Thoracic aorta (tissue), 2 donors: ENCODE data around the gene C15orf39. TPM values are rescaled to one million over a fixed set of nuclear protein-coding genes. Genes with fewer than 3 reads are reported as not detected.
"Not testable (repeated sequence)": the region's sequence is repeated elsewhere in the genome, so short reads cannot be mapped to it uniquely, and the experiment has no call there.

ENCODE experiments used
- ATAC-seq: fragments of 150-250 bp; one replicate; pipeline ENCODE4 v1.8.0; 2017; ENCODE audit warnings: low read depth; ENCODE audit not compliant: insufficient number of reproducible peaks, low FRiP score
- DNase-seq: peaks from one replicate; pipeline ENCODE4 v3.0.0-alpha.2; 2020; ENCODE audit warnings: low spot score
- H3K27ac ChIP-seq, 2 donors: fragments of 200-600 bp; sonication (generic); 1 replicate in 1 of 2; 2 replicates in 1 of 2; pipeline ENCODE4 v1.5.1; 2016; ENCODE audit warnings: mild to moderate bottlenecking in 2 of 2, moderate library complexity in 2 of 2
- H3K27me3 ChIP-seq: fragments of 200-600 bp; sonication (generic); replicated peaks from 2 replicates; pipeline ENCODE4 v1.6.0; 2016; ENCODE audit warnings: mild to moderate bottlenecking; ENCODE audit not compliant: insufficient read depth
- H3K36me3 ChIP-seq: fragments of 200-600 bp; sonication (generic); one replicate; pipeline ENCODE4 v1.5.1; 2016
- H3K4me1 ChIP-seq, 2 donors: fragments of 200-600 bp; sonication (generic); 1 replicate in 1 of 2; 2 replicates in 1 of 2; pipeline versions ENCODE4 v1.5.1 to v1.6.0; 2016; ENCODE audit warnings: low read depth in 2 of 2, mild to moderate bottlenecking in 1 of 2; ENCODE audit not compliant: control insufficient read depth in 1 of 2
- H3K4me3 ChIP-seq: fragments of 200-600 bp; sonication (generic); 2 replicates; pipeline ENCODE4 v1.5.1; 2016; ENCODE audit warnings: mild to moderate bottlenecking
- H3K9me3 ChIP-seq: fragments of 200-600 bp; sonication (generic); 2 replicates; pipeline ENCODE4 v1.5.1; 2016
- CTCF ChIP-seq: fragments of 200-600 bp; sonication (generic); IDR thresholded peaks from one replicate; pipeline ENCODE4 v1.5.1; 2019; ENCODE audit warnings: antibody characterized with exemption
- total RNA-seq, 2 donors: library from RNA; depleted of rRNA; stranded (reverse); fragments of >200 nt; gene quantifications; one replicate each; pipeline versions ENCODE4 v1.1.0 to v1.2.3, GENCODE V29; 2016

The C15orf39 gene
- total RNA-seq, 2 donors from 2014 or later: 22.7 to 45.2 TPM

DNA sequence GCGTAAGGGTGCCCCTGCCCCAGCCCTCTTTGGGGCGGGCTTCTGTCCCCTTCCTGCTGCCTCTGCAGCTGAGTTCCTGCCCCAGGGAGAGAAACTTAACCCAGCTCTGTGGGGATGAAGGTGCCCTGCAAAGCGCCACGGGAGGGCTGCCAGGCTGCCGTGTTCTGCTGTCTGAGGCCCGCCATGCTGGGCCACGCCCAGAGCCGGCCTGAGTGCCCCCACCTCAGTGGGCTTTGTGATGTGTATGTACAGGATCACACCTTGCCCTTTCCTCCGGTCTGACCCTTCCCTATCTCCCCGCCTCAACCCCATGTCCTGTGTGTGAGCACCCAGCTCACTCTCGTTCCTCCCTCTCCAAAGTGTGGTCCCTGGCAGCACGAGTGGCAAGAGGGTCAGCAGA lies 22.6 kb downstream of the C15orf39 start:
- no peaks in the 10 kb centered on the region for H3K9me3 ChIP-seq
- ATAC-seq (no peak), DNase-seq (no peak)
- H3K27ac ChIP-seq: no peak overlapping the region
- no peaks in the 10 kb centered on the region for H3K27me3 ChIP-seq
- H3K4me1 ChIP-seq: no peaks in the 10 kb centered on the region
- TF ChIP-seq CTCF: no peak
- H3K36me3 ChIP-seq: no peaks in the 10 kb centered on the region
- H3K4me3 ChIP-seq: no peak overlapping the region

DNA sequence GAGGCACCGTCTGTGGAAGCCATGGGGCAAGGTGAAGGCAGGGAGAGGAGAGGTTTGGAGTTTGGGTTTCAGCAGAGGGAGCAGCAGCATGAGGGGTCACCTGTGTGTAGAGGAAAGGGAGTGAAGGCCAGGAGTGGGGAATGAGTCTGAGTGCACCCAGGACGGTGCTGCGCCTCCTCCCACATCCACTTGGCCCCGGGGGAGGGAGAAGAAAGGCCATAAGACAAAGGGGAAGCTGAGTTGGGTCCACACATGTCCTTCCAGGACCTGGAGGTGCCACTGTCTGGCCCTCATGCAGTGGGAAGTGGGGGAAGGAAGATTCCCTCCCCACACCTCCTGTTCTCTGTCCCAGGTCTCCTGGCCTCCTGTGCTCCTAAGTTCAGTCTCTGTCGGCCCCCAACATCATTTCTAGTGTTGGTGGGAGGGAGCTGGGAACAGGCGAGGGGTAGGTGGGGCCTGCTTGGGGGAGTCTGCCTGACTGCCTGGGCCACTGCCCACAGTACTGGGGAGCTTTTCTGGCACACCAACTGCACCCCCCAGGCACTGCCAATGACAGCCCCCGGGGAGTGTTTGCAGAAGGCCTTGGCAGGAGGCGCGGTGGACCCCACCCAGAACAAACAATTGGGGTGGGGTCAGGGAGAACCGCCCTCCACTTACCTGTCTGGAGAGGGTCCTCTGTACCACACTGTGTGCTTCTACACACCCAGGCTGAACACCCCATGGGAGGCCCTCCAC lies 23.6 kb downstream of the C15orf39 start:
- H3K27ac ChIP-seq, H3K9me3 ChIP-seq, DNase-seq, ATAC-seq, H3K27me3 ChIP-seq, H3K4me3 ChIP-seq, H3K36me3 ChIP-seq, H3K4me1 ChIP-seq: not testable (repeated sequence)

DNA sequence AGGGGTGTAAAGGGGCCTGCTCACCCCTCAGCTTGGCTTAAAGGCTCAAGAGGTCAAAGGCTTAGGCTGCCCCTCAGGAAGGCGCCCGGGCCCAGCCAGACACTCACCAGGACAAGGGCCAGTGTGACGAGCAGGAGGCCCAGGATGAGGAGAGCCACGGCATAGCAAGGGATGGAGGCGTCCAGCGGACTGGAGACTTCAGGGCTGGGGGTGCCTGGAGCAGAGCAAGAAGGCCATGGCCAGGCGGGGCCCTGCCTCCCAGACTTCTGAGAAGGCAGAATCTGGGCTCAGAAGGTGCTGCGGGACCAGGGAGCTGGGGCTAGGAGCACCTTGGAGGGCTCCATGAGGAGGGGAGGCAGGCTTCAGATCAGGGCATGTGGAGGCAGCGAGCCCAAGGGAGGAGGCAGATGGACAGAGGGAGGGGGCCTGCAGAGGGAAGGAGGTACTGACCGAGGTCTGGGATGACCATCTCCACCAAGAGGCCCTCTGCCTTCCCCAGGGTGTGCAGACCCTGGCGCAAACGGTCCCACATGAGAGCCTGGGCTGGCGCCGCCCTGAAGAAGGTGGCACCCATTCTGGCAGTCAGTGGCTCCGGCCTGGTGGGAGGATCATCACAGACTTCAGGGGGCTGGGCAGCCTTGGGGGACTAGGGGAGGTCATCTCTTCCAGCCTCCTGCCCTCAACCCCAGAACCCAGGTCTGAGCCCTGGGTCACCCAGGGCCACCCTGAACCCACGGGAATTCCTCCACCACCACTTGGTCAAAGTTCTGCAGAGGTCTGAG lies 24.5 kb downstream of the C15orf39 start:
- H3K9me3 ChIP-seq: no peaks in the 10 kb centered on the region
- H3K36me3 ChIP-seq: no peaks in the 10 kb centered on the region
- no peak overlapping the region for H3K4me3 ChIP-seq
- TF ChIP-seq CTCF: no peak
- no peaks in the 10 kb centered on the region for H3K27me3 ChIP-seq
- H3K27ac ChIP-seq: no peak overlapping the region
- DNase-seq (no peak), ATAC-seq (no peak)
- H3K4me1 ChIP-seq: no peaks in the 10 kb centered on the region

- not testable (repeated sequence) for DNase-seq, ATAC-seq, H3K27me3 ChIP-seq, H3K4me1 ChIP-seq, H3K27ac ChIP-seq, H3K36me3 ChIP-seq, H3K4me3 ChIP-seq, H3K9me3 ChIP-seq
Measured at GRCh38 chr15:75227112-75227511, 25.4 kb downstream of the C15orf39 start.

DNA sequence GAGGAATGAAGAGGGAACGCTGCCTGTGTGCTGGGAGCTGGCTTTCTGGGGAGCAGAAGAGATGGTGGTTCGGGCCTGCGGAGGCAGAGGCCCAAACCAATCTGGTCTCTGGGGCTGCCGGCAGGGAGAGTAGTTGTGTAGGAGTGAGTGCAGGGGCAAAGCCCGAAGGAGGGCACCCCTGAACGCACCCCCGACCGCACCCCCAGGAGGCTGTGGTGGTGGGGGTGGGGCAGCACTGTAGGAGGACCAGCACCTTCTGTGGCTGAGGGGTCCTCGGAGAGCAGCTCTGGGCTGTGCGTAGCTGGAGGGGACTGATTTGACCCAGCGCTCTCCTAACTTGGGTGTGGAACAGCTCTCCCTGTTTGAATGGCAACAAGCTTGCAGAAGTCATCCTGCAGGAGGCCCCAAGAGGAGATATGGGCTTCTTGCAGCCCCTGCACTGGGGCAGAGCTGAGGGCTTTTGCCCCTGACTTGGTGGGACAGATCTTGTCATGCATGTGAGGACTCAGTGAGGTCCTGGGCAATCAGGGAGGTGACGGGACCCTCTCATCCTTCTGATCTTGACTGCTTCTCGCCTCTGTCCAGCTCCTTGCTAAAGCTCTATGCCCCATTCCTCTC lies 26.1 kb downstream of the C15orf39 start:
- H3K4me3 ChIP-seq: no peak overlapping the region
- TF ChIP-seq CTCF: no peak
- H3K9me3 ChIP-seq: no peaks in the 10 kb centered on the region
- no peaks in the 10 kb centered on the region for H3K36me3 ChIP-seq
- DNase-seq (no peak), ATAC-seq (no peak)
- no peaks in the 10 kb centered on the region for H3K4me1 ChIP-seq
- H3K27me3 ChIP-seq: no peaks in the 10 kb centered on the region
- no peak overlapping the region for H3K27ac ChIP-seq

GRCh38 chr15:75228787-75229186 lies 27.1 kb downstream of the C15orf39 start:
- ATAC-seq (no peak), DNase-seq (no peak)
- Histone ChIP-seq H3K27ac (no peak overlapping the region), H3K4me1 (no peaks in the 10 kb centered on the region), H3K4me3 (no peak overlapping the region), H3K9me3 (no peaks in the 10 kb centered on the region), H3K36me3 (no peaks in the 10 kb centered on the region), H3K27me3 (no peaks in the 10 kb centered on the region)
- TF ChIP-seq CTCF: no peak
